Muscle of arm (tissue), 12 donors: ENCODE data around the gene GNL1. TPM values are rescaled to one million over a fixed set of nuclear protein-coding genes. Genes with fewer than 3 reads are reported as not detected.
"Not testable (repeated sequence)": the region's sequence is repeated elsewhere in the genome, so short reads cannot be mapped to it uniquely, and the experiment has no call there.

Experiments
- DNase-seq: peaks from one replicate; pipeline ENCODE4 v3.0.0-alpha.2; 2013
- polyA plus RNA-seq, 12 donors: library from polyadenylated mRNA; unstranded; fragments of 120-200 nt; gene quantifications; one replicate each; pipeline ENCODE4 v1.2.1, GENCODE V29; 2013; ENCODE audit not compliant: insufficient read length in 12 of 12

GNL1 gene
- polyA plus RNA-seq, 12 donors, result 41.0 to 65.4 (median 51.1) TPM; not detected in 1

- DNase-seq, result no peak
These were observed 18.4 kb downstream of the GNL1 start for GRCh38 chr6:30537931-30538330.

- DNase-seq, result no peak
These were observed 22.6 kb downstream of the GNL1 start for GRCh38 chr6:30533460-30534294.

- DNase-seq, result no peak
These were observed 26.3 kb downstream of the GNL1 start for GRCh38 chr6:30530014-30530413.

GRCh38 chr6:30529349-30529875, 26.9 kb downstream of the GNL1 start:
- not testable (repeated sequence) for DNase-seq

- not testable (repeated sequence) for DNase-seq
These were observed 29.8 kb downstream of the GNL1 start for GRCh38 chr6:30526444-30526843.

GRCh38 chr6:30521952-30522351, 34.3 kb downstream of the GNL1 start:
- DNase-seq, result not testable (repeated sequence)

GRCh38 chr6:30521082-30521481, 35.2 kb downstream of the GNL1 start:
- DNase-seq, result not testable (repeated sequence)

- DNase-seq, result no peak
These were observed 35.8 kb downstream of the GNL1 start for GRCh38 chr6:30520522-30520921.

- DNase-seq, result not testable (repeated sequence)
These were observed 37.7 kb downstream of the GNL1 start for GRCh38 chr6:30518505-30519145.

- not testable (repeated sequence) for DNase-seq
These were observed 38.4 kb downstream of the GNL1 start for GRCh38 chr6:30517767-30518504.

- not testable (repeated sequence) for DNase-seq
These were observed 39.6 kb downstream of the GNL1 start for GRCh38 chr6:30516754-30517076.

- DNase-seq, result peak; percentile 86
These were observed 40.1 kb downstream of the GNL1 start for GRCh38 chr6:30515944-30516753.

GRCh38 chr6:30515106-30515505, 41.2 kb downstream of the GNL1 start:
- DNase-seq, result no peak

GRCh38 chr6:30513451-30513850, 42.8 kb downstream of the GNL1 start:
- no peak for DNase-seq

GRCh38 chr6:30511169-30511546, 45.1 kb downstream of the GNL1 start:
- DNase-seq, result no peak

- DNase-seq, result no peak
These were observed 45.7 kb downstream of the GNL1 start for GRCh38 chr6:30510419-30511168.

GRCh38 chr6:30508890-30509736, 47.2 kb downstream of the GNL1 start:
- no peak for DNase-seq

- no peak for DNase-seq
These were observed 48.2 kb downstream of the GNL1 start for GRCh38 chr6:30507849-30508827.
